ENCODE results near the gene HMGN2. TPM values are rescaled to one million over a fixed set of nuclear protein-coding genes. Genes with fewer than 3 reads are reported as not detected.
A peak's percentile ranks its signal among the peaks of the same experiment; 100 is the strongest.

The HMGN2 gene
- total RNA-seq, 1 experiment from 2014 or later, result 414 TPM

- TF ChIP-seq, protein P1, sequence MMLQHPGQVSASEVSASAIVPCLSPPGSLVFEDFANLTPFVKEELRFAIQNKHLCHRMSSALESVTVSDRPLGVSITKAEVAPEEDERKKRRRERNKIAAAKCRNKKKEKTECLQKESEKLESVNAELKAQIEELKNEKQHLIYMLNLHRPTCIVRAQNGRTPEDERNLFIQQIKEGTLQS (CRISPR knock-in tag; conservative IDR thresholded peaks at IDR 0.05), result no peak
- TF ChIP-seq ATF1 (CRISPR knock-in tag; IDR thresholded peaks at IDR 0.05), result no peak
- TF ChIP-seq NFYB (CRISPR knock-in tag; conservative IDR thresholded peaks at IDR 0.05; ENCODE audit: low read depth), result no peak
- no peak for TF ChIP-seq RORB (CRISPR knock-in tag; IDR thresholded peaks at IDR 0.05)
- no peak for TF ChIP-seq PREB (CRISPR knock-in tag; IDR thresholded peaks at IDR 0.05; ENCODE audit: borderline replicate concordance)
Observed at GRCh38 chr1:26498894-26499293, 26.7 kb downstream of the HMGN2 start (continued).

DNA sequence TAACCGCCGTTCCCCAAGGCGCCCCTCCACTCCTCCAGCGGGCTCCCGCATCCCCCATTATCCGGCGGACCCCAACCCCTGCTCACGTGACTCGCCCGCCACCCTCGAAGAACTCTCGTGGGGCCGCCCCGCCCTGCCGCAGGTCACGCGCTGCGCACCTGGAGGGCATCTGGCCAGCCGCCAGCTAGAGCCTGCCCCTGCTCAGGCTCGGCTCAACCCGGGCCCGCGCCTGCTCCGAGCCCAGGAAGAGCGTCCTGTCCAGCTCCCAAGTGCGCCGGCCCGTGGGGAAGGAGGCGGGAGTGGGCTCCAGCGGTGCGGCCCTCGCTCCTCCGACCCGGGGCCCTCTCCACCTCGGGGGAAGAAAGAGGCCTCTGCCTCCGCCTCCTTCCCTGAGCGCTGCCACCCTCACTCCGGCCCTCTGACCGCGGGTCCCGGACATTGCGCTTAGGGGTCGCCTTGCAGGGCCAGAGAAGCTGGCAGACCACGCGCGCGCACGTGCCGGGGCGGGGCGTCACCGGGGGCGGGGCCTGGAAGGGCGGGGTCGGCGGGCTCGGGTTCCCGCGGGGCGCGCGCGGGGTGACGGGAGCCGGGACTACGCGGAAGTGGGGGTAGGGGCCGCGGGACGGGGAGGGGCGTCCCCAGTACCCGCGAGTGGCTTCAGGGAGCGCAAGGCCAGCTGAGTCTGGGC, 28.4 kb downstream of the HMGN2 start:
- POLR2A ChIA-PET, result interaction anchor here (0.8 to 3.2 kb wide), 10 partner anchors 15 to 223 kb away, joined by 3 to 34 read pairs (median 4); partner anchors contain the start of genes HMGN2, LIN28A and RPS6KA1
- no peaks in the 10 kb centered on the region for H3K4me1 Mint-ChIP-seq
- peak overlapping the region; percentile 76; the same call in 1 of the 2 replicates for H3K27ac Mint-ChIP-seq
- no peaks in the 10 kb centered on the region; the same call in 1 of the 2 replicates for H3K27me3 Mint-ChIP-seq (ENCODE audit: low read depth)
- DNase-seq (ENCODE audit: low spot score) (peak; percentile 89), ATAC-seq (peak; percentile 63)
- peak overlapping the region; percentile 81 for H3K4me3 Mint-ChIP-seq
- H3K36me3 Mint-ChIP-seq, result no peaks in the 10 kb centered on the region
- CTCF ChIA-PET, result interaction anchor here (0.6 to 2.9 kb wide), 47 partner anchors 10 to 389 kb away, joined by 3 to 92 read pairs (median 5); partner anchors contain the start of genes CEP85, DHDDS, HMGN2 and LIN28A
- H3K9me3 Mint-ChIP-seq, result no peaks in the 10 kb centered on the region
- 0 out of 2 replicates have a peak, but pooled peaks have one; percentile 10 for TF ChIP-seq NR1H2 (CRISPR knock-in tag; IDR thresholded peaks at IDR 0.05)
- TF ChIP-seq ZNF263 (CRISPR knock-in tag; IDR thresholded peaks at IDR 0.05; ENCODE audit: low read depth), result no peak
- no peak for TF ChIP-seq NFATC4 (CRISPR knock-in tag; IDR thresholded peaks at IDR 0.05)
- TF ChIP-seq CTCF (IDR thresholded peaks at IDR 0.05), result no peak
- TF ChIP-seq, protein P2, sequence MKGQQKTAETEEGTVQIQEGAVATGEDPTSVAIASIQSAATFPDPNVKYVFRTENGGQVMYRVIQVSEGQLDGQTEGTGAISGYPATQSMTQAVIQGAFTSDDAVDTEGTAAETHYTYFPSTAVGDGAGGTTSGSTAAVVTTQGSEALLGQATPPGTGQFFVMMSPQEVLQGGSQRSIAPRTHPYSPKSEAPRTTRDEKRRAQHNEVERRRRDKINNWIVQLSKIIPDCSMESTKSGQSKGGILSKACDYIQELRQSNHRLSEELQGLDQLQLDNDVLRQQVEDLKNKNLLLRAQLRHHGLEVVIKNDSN (CRISPR knock-in tag; IDR thresholded peaks at IDR 0.05), result peak; percentile 91
- TF ChIP-seq HMGXB4 (CRISPR knock-in tag; IDR thresholded peaks at IDR 0.05), result peak; percentile 45; the same call in 1 of the 2 replicates
- TF ChIP-seq CREM (CRISPR knock-in tag; IDR thresholded peaks at IDR 0.05), result peak; percentile 50; the same call in 1 of the 2 replicates
- no peak for TF ChIP-seq TEAD4 (CRISPR knock-in tag; IDR thresholded peaks at IDR 0.05)
- TF ChIP-seq ZNF396 (CRISPR knock-in tag; IDR thresholded peaks at IDR 0.05; ENCODE audit: borderline replicate concordance), result no peak
- TF ChIP-seq USF2 (CRISPR knock-in tag; IDR thresholded peaks at IDR 0.05), result peak; percentile 85
- no peak for TF ChIP-seq JAZF1 (CRISPR knock-in tag; IDR thresholded peaks at IDR 0.05)
- TF ChIP-seq MAX (CRISPR knock-in tag; IDR thresholded peaks at IDR 0.05), result peak; percentile 82
- TF ChIP-seq ZNF423 (CRISPR knock-in tag; IDR thresholded peaks at IDR 0.05), result no peak
- TF ChIP-seq ETV6 (CRISPR knock-in tag; IDR thresholded peaks at IDR 0.05), result peak; percentile 78
- TF ChIP-seq FOXP4 (CRISPR knock-in tag; IDR thresholded peaks at IDR 0.05), result peak; percentile 96
- TF ChIP-seq ZNF121 (CRISPR knock-in tag; IDR thresholded peaks at IDR 0.05), result peak; percentile 54; the same call in 1 of the 2 replicates
- 0 out of 2 replicates have a peak, but pooled peaks have one; percentile 2 for TF ChIP-seq SMAD3 (CRISPR knock-in tag; IDR thresholded peaks at IDR 0.05; ENCODE audit: borderline replicate concordance)
- peak; percentile 46 for TF ChIP-seq E2F5 (CRISPR knock-in tag; IDR thresholded peaks at IDR 0.05)
- TF ChIP-seq, protein P3, sequence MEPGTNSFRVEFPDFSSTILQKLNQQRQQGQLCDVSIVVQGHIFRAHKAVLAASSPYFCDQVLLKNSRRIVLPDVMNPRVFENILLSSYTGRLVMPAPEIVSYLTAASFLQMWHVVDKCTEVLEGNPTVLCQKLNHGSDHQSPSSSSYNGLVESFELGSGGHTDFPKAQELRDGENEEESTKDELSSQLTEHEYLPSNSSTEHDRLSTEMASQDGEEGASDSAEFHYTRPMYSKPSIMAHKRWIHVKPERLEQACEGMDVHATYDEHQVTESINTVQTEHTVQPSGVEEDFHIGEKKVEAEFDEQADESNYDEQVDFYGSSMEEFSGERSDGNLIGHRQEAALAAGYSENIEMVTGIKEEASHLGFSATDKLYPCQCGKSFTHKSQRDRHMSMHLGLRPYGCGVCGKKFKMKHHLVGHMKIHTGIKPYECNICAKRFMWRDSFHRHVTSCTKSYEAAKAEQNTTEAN (CRISPR knock-in tag; IDR thresholded peaks at IDR 0.05), result no peak

Data from WTC11 (cell line).